DOHH2 (cell line): ENCODE results near the gene AGBL5.

Experiments
- H3F3A ChIP-seq: fragments of 200-600 bp; sonication (generic), shearing (Covaris generic); 2 replicates; pipeline ENCODE4 v1.6.0; 2016; ENCODE audit warnings: antibody characterized with exemption, mild to moderate bottlenecking; ENCODE audit not compliant: control insufficient read depth, insufficient read depth
- H3K27ac ChIP-seq: fragments of 200-600 bp; sonication (generic); 2 replicates; pipeline ENCODE4 v1.5.1; 2014; ENCODE audit warnings: low read depth, mild to moderate bottlenecking, low read length, moderate library complexity
- H3K27me3 ChIP-seq: fragments of 200-600 bp; sonication (generic); 2 replicates; pipeline ENCODE4 v1.6.1; 2014; ENCODE audit warnings: mild to moderate bottlenecking, low read length, mixed read lengths; ENCODE audit not compliant: control insufficient read depth
- H3K36me3 ChIP-seq: fragments of 200-600 bp; sonication (generic); 2 replicates; pipeline ENCODE4 v1.6.1; 2014; ENCODE audit warnings: mild to moderate bottlenecking, low read length, moderate library complexity, mixed read lengths; ENCODE audit not compliant: control insufficient read depth
- H3K4me1 ChIP-seq: fragments of 200-600 bp; sonication (generic); 2 replicates; pipeline ENCODE4 v1.6.1; 2014; ENCODE audit warnings: mild to moderate bottlenecking, low read length, mixed read lengths; ENCODE audit not compliant: control insufficient read depth
- H3K4me2 ChIP-seq: fragments of 200-600 bp; sonication (generic); 2 replicates; pipeline ENCODE4 v1.6.0; 2014; ENCODE audit warnings: mild to moderate bottlenecking, low read length, moderate library complexity
- H3K4me3 ChIP-seq: fragments of 200-600 bp; sonication (generic); 2 replicates; pipeline ENCODE4 v1.5.1; 2014; ENCODE audit warnings: mild to moderate bottlenecking, low read length, mixed read lengths
- H3K79me2 ChIP-seq: fragments of 200-600 bp; sonication (generic); 2 replicates; pipeline ENCODE4 v1.6.1; 2014; ENCODE audit warnings: mild to moderate bottlenecking, low read length, mixed read lengths; ENCODE audit not compliant: control insufficient read depth
- H3K9me2 ChIP-seq: fragments of 200-600 bp; sonication (generic); replicated peaks from 2 replicates; pipeline ENCODE4 v1.6.1; 2014; ENCODE audit warnings: mild to moderate bottlenecking, low read length, mixed read lengths; ENCODE audit not compliant: control insufficient read depth
- H3K9me3 ChIP-seq: fragments of 200-600 bp; sonication (generic); 2 replicates; pipeline ENCODE4 v1.6.1; 2014; ENCODE audit warnings: antibody characterized with exemption, low read length, mixed read lengths; ENCODE audit not compliant: control insufficient read depth, insufficient read depth
- H4K20me1 ChIP-seq: fragments of 200-600 bp; sonication (generic); 2 replicates; pipeline ENCODE4 v1.6.0; 2014; ENCODE audit warnings: low read depth, mild to moderate bottlenecking, antibody characterized with exemption, low read length, moderate library complexity; ENCODE audit not compliant: control insufficient read depth, insufficient read depth
- CTCF ChIP-seq: fragments of 200-600 bp; sonication (generic); IDR thresholded peaks from one replicate; pipeline ENCODE4 v1.5.1; 2014; ENCODE audit warnings: antibody characterized with exemption, mild to moderate bottlenecking, low read depth, low read length; ENCODE audit not compliant: poor library complexity, severe bottlenecking
- EZH2phosphoT487 ChIP-seq: fragments of 200-600 bp; sonication (generic); IDR thresholded peaks from 2 replicates; pipeline ENCODE4 v1.6.1; 2017; ENCODE audit warnings: borderline replicate concordance, mild to moderate bottlenecking, antibody characterized with exemption, low read length, moderate library complexity, mixed read lengths

AGBL5 gene

GRCh38 chr2:27054721-27055120 is 3.3 kb downstream of the AGBL5 start:
- Histone ChIP-seq H3K4me3 (no peak overlapping the region), H3K9me3 (no peaks in the 10 kb centered on the region), H3K4me1 (peaks cover 10% of the 10 kb centered on the region), H3K36me3 (peaks cover 42% of the 10 kb centered on the region), H3K79me2 (peaks cover 4% of the 10 kb centered on the region), H3K27me3 (no peaks in the 10 kb centered on the region), H3K4me2 (no peak overlapping the region), H4K20me1 (no peaks in the 10 kb centered on the region), H3K27ac (no peak overlapping the region), H3K9me2 (no peaks in the 10 kb centered on the region), H3F3A (peaks cover 2% of the 10 kb centered on the region; the same call in 1 of the 2 replicates)
- TF ChIP-seq CTCF (no peak), EZH2phosphoT487 (no peak)

- H3K4me2 ChIP-seq, result no peak overlapping the region
- H3F3A ChIP-seq, result no peaks in the 10 kb centered on the region
- no peak overlapping the region for H3K4me3 ChIP-seq
- no peak for TF ChIP-seq CTCF
- no peak for TF ChIP-seq EZH2phosphoT487
- no peaks in the 10 kb centered on the region for H3K9me2 ChIP-seq
- H3K36me3 ChIP-seq, result peaks cover 42% of the 10 kb centered on the region
- H4K20me1 ChIP-seq, result no peaks in the 10 kb centered on the region
- no peaks in the 10 kb centered on the region for H3K27me3 ChIP-seq
- no peaks in the 10 kb centered on the region for H3K9me3 ChIP-seq
- H3K27ac ChIP-seq, result no peak overlapping the region
- peaks cover 7% of the 10 kb centered on the region for H3K4me1 ChIP-seq
- peaks cover 2% of the 10 kb centered on the region for H3K79me2 ChIP-seq
Measured at GRCh38 chr2:27057184-27057583, 5.7 kb downstream of the AGBL5 start.

GRCh38 chr2:27058210-27058609 is 6.7 kb downstream of the AGBL5 start:
- no peak overlapping the region for H3K27ac ChIP-seq
- H3K9me2 ChIP-seq, result no peaks in the 10 kb centered on the region
- no peaks in the 10 kb centered on the region for H3K79me2 ChIP-seq
- no peaks in the 10 kb centered on the region for H4K20me1 ChIP-seq
- H3K36me3 ChIP-seq, result peaks cover 42% of the 10 kb centered on the region
- H3K4me2 ChIP-seq, result no peak overlapping the region
- no peaks in the 10 kb centered on the region for H3K27me3 ChIP-seq
- H3K4me3 ChIP-seq, result no peak overlapping the region
- no peaks in the 10 kb centered on the region for H3K4me1 ChIP-seq
- H3F3A ChIP-seq, result no peaks in the 10 kb centered on the region
- no peaks in the 10 kb centered on the region for H3K9me3 ChIP-seq
- TF ChIP-seq CTCF (no peak), EZH2phosphoT487 (no peak)
